ENCODE results near the gene DCP1A.

DCP1A gene

GRCh38 chr3:53347261-53348064, at the start of gene DCP1A:
DCP1A (minus strand) TSS chr3:53347543; CDS start chr3:53347517, 26 bp downstream.
- H3K36me3 ChIP-seq (ENCODE audit: insufficient read depth, low read length) = peaks cover 17% of the 10 kb centered on the region; the same call in 1 of the 2 replicates
- H3K4me3 ChIP-seq (ENCODE audit: low read depth, low read length, poor library complexity, severe bottlenecking) = peak within 1 kb of the TSS; percentile 92
- H3K27me3 ChIP-seq (ENCODE audit: insufficient read depth, low read length) = no peaks in the 10 kb centered on the region
- peak within 1 kb of the TSS; percentile 43 for H3K27ac ChIP-seq (ENCODE audit: low read depth, low read length, poor library complexity, severe bottlenecking)
- peaks cover 24% of the 10 kb centered on the region for H3K4me1 ChIP-seq (ENCODE audit: insufficient read depth, low read length, severe bottlenecking)
- H2AFZ ChIP-seq (ENCODE audit: low read length) = peak within 1 kb of the TSS; percentile 98
- H3K9me2 ChIP-seq (ENCODE audit: low read depth, low read length) = no peaks in the 10 kb centered on the region
- no peaks in the 10 kb centered on the region for H3K9me3 ChIP-seq (ENCODE audit: low read length)
- H3K79me2 ChIP-seq (ENCODE audit: insufficient read depth, low read length) = peaks cover 32% of the 10 kb centered on the region
- TF ChIP-seq CTCF (IDR thresholded peaks at IDR 0.05; ENCODE audit: low read length) (no peak), EZH2 (IDR thresholded peaks at IDR 0.05; ENCODE audit: borderline replicate concordance, low read length) (no peak)
- H3K4me2 ChIP-seq (ENCODE audit: low read length) = peak within 1 kb of the TSS; percentile 75
- no peaks in the 10 kb centered on the region for H3F3A ChIP-seq (ENCODE audit: insufficient read depth, low read length)
- no peaks in the 10 kb centered on the region; the same call in 1 of the 2 replicates for H4K20me1 ChIP-seq (ENCODE audit: insufficient read depth, low read length)
- peak within 1 kb of the TSS; percentile 89 for H3K9ac ChIP-seq (ENCODE audit: low read length)

- H3K36me3 ChIP-seq (ENCODE audit: insufficient read depth, low read length) = no peaks in the 10 kb centered on the region
- no peak overlapping the region for H3K4me2 ChIP-seq (ENCODE audit: low read length)
- no peak overlapping the region for H3K4me3 ChIP-seq (ENCODE audit: low read depth, low read length, poor library complexity, severe bottlenecking)
- no peaks in the 10 kb centered on the region for H3K79me2 ChIP-seq (ENCODE audit: insufficient read depth, low read length)
- no peaks in the 10 kb centered on the region for H3F3A ChIP-seq (ENCODE audit: insufficient read depth, low read length)
- no peak overlapping the region for H2AFZ ChIP-seq (ENCODE audit: low read length)
- TF ChIP-seq CTCF (IDR thresholded peaks at IDR 0.05; ENCODE audit: low read length) (no peak), EZH2 (IDR thresholded peaks at IDR 0.05; ENCODE audit: borderline replicate concordance, low read length) (no peak)
- H3K4me1 ChIP-seq (ENCODE audit: insufficient read depth, low read length, severe bottlenecking) = no peaks in the 10 kb centered on the region
- no peaks in the 10 kb centered on the region for H3K9me3 ChIP-seq (ENCODE audit: low read length)
- no peak overlapping the region for H3K9ac ChIP-seq (ENCODE audit: low read length)
- H3K27me3 ChIP-seq (ENCODE audit: insufficient read depth, low read length) = no peaks in the 10 kb centered on the region
- H3K9me2 ChIP-seq (ENCODE audit: low read depth, low read length) = no peaks in the 10 kb centered on the region
- H4K20me1 ChIP-seq (ENCODE audit: insufficient read depth, low read length) = no peaks in the 10 kb centered on the region
- no peak overlapping the region for H3K27ac ChIP-seq (ENCODE audit: low read depth, low read length, poor library complexity, severe bottlenecking)
These were observed 37.4 kb upstream of the DCP1A start for GRCh38 chr3:53384465-53385423.

- Histone ChIP-seq H3K4me1 (ENCODE audit: insufficient read depth, low read length, severe bottlenecking) (no peaks in the 10 kb centered on the region), H3F3A (ENCODE audit: insufficient read depth, low read length) (no peaks in the 10 kb centered on the region), H3K79me2 (ENCODE audit: insufficient read depth, low read length) (no peaks in the 10 kb centered on the region), H3K27me3 (ENCODE audit: insufficient read depth, low read length) (no peaks in the 10 kb centered on the region), H3K9me2 (ENCODE audit: low read depth, low read length) (no peaks in the 10 kb centered on the region), H3K4me3 (ENCODE audit: low read depth, low read length, poor library complexity, severe bottlenecking) (no peak overlapping the region), H3K36me3 (ENCODE audit: insufficient read depth, low read length) (no peaks in the 10 kb centered on the region), H2AFZ (ENCODE audit: low read length) (no peak overlapping the region), H3K9me3 (ENCODE audit: low read length) (no peaks in the 10 kb centered on the region), H3K4me2 (ENCODE audit: low read length) (no peak overlapping the region), H3K9ac (ENCODE audit: low read length) (no peak overlapping the region), H4K20me1 (ENCODE audit: insufficient read depth, low read length) (no peaks in the 10 kb centered on the region), H3K27ac (ENCODE audit: low read depth, low read length, poor library complexity, severe bottlenecking) (no peak overlapping the region)
- TF ChIP-seq EZH2 (IDR thresholded peaks at IDR 0.05; ENCODE audit: borderline replicate concordance, low read length) (no peak), CTCF (IDR thresholded peaks at IDR 0.05; ENCODE audit: low read length) (no peak)
These were observed 34.8 kb upstream of the DCP1A start for GRCh38 chr3:53382106-53382505.

Data from OCI-LY1 (cell line).